HTR-8/SVneo (cell line): ENCODE measurements around the gene SLC13A2.
"Not testable (repeated sequence)": the region's sequence is repeated elsewhere in the genome, so short reads cannot be mapped to it uniquely, and the experiment has no call there.

Experiments
- DNase-seq: peaks from one replicate; pipeline ENCODE4 v3.0.0; 2011; ENCODE audit warnings: low spot score, mixed read lengths; ENCODE audit not compliant: insufficient read length
- FAIRE-seq: peaks from 2 replicates; lab custom pipeline; 2011; peaks lifted over from hg19 to GRCh38; lab: Jason Lieb, UNC

SLC13A2 gene, protein sequence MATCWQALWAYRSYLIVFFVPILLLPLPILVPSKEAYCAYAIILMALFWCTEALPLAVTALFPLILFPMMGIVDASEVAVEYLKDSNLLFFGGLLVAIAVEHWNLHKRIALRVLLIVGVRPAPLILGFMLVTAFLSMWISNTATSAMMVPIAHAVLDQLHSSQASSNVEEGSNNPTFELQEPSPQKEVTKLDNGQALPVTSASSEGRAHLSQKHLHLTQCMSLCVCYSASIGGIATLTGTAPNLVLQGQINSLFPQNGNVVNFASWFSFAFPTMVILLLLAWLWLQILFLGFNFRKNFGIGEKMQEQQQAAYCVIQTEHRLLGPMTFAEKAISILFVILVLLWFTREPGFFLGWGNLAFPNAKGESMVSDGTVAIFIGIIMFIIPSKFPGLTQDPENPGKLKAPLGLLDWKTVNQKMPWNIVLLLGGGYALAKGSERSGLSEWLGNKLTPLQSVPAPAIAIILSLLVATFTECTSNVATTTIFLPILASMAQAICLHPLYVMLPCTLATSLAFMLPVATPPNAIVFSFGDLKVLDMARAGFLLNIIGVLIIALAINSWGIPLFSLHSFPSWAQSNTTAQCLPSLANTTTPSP

DNA sequence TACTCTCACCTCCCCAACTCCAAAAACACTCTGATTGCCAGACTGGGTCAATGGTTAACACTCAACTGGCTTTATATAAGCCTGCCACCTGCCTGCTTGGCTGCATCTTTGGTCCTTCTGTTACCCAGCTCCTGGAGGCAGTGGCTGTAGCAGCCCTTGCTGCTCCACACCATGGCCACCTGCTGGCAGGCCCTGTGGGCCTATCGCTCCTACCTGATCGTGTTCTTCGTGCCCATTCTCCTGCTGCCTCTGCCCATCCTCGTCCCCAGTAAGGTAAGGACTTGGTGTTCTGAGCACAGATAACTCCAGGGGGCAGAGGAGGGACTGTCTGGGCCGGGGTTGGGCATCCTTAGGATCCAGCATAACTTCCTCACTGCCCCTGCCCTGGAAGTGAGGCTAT, at the start of gene SLC13A2:
TSS of gene SLC13A2 (plus strand) at position 103 of the 400 bp plus-strand sequence. CDS start at position 172, 69 bp downstream.
- FAIRE-seq (no peak), DNase-seq (no peak)

DNA sequence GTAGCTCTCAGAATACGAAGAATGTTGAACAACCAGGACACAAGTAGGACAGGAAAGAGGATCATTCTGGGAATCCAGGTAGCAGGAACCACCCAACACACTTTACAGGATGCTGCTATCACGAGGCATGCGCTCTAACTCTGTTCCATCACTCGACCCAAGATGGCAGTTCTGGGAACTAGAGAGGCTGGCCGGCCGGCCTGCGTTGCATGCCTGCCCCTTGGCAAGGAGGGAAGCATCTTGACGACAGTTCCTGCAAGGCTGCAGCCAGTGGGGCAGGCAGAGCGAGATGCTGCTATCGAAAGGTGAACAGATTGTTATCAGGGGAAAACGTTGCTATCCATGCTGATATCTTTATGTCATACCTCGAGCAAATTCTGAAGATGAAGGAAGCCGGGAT, 48.2 kb upstream of the SLC13A2 start:
- no peak for FAIRE-seq
- DNase-seq: no peak

DNA sequence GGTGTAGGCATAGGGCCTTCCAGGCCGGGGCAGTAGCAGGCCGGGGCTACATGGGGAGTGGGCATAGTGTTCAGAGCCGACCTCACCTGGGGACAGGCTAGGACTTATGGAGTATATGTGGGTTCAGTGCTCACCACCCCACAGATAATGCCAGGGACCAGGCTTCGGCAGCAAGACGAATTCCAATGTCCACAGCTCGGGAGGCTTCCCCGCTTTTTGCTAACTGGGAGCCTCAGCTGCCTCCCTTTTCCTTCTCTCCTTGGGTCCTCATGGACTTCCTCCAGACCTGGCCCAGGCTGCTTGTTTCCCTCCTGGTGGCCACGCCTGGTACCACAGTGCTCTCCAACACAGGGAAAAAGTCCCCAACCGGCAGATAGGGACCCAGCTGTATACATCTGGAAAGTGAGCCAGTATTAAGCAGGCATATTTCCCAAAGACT, 47.3 kb upstream of the SLC13A2 start:
- peak; percentile 29 for DNase-seq
- no peak for FAIRE-seq

DNA sequence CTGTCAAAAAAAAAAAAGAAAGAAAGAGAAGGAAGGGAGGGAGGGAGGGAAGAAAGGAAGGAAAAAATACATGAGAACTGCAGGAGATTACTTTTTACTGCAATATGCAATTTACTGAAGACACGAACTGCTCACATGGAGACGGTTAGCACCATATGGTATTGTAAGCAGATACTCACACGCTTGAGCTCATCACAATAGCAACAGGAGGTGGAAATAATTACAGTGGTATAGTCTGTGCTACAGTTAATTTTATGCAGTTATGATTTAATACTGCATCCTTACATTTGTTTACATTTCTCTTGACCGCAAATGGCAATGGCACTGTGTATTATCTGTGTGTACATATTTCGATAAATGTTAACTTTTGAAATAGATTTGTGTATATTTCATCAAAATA, 46.1 kb upstream of the SLC13A2 start:
- DNase-seq (no peak), FAIRE-seq (no peak)

DNA sequence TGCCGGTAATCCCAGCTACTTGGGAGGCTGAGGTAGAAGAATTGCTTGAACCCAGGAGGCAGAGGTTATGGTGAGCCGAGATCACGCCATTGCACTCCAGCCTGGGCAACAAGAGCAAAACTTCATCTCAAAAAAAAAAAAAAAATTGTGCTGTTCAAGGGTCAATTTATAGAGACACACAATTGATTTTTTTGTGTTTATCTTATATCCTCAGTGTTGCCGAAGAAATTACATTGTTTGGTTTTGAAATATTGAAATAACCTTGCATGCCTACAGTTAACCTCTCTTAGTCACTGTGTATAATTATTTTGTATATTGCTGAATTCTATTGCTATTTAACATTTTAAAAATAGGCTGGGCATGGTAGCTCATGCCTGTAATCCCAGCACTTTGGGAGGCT, 45.5 kb upstream of the SLC13A2 start:
- DNase-seq, FAIRE-seq: not testable (repeated sequence)

DNA sequence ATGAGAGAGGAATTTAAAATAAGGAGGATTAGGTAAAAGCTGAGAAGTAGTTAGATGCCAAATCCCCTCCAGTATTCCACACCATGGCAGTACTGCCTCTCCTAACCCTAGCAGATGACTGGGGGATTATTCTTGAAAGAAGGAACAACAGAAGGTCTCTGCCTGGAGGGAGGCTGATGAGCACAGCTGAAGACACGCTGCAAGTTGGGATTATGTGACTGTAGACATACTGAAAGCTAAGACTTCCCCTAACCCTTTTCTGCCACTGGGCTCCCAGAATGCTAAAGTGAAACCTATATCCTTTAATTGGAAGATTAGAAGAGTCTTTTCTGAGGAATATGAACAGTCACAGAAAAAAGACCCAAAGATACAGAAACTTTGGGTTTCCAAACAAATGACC, 39.7 kb upstream of the SLC13A2 start:
- DNase-seq (no peak), FAIRE-seq (no peak)

DNA sequence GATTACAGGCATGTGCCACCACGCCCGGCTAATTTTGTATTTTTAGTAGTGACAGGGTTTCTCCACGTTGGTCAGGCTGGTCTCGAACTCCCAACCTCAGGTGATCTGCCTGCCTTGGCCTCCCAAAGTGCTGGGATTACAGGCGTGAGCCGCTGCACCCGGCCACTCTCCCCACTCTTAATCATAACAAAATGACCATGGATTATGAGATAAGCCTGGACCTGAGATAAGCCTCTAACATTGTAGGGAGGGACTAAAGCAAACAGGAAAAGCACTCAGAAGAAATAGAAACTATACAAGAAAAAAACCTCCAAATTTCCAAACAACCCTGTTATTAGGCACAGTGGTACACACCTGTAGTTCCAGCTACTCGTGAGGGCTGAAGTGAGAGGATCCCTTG, 39.1 kb upstream of the SLC13A2 start:
- not testable (repeated sequence) for FAIRE-seq

DNA sequence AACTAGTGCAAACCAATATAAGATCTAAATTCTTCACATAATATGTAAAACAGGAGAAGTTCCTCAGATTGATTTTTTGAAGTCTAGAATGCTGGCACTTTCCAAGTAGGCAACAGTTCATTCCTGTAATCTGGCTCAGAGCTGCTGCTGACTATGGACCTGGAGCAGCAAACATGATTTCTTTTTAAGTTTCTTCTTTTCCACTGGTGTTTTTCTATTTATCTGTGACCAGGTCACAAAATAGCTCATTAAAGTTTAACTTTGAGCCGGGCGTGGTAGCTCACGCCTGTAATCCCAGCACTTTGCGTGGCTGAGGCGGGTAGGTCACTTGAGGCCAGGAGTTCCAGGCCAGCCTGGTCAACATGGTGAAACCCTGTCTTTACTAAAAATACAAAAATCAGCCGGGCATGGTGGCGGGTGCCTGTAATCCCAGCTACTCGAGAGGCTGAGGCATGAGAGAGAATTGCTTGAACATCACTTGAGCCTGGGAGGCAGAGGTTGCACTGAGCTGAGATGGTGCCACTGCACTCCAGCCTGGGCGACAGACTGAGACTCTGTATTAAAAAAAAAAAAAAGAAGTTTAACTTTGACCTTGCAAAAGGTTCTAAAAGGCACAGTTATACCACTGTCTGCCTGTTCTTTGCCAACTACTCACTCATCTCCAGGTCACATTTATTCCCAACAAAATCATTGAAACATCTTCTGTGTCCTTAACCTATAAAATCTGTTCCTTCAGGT, 29.4 kb upstream of the SLC13A2 start:
- FAIRE-seq (no peak), DNase-seq (no peak)

More for the DNA sequence above, 39.1 kb upstream of the SLC13A2 start:
- not testable (repeated sequence) for DNase-seq

DNA sequence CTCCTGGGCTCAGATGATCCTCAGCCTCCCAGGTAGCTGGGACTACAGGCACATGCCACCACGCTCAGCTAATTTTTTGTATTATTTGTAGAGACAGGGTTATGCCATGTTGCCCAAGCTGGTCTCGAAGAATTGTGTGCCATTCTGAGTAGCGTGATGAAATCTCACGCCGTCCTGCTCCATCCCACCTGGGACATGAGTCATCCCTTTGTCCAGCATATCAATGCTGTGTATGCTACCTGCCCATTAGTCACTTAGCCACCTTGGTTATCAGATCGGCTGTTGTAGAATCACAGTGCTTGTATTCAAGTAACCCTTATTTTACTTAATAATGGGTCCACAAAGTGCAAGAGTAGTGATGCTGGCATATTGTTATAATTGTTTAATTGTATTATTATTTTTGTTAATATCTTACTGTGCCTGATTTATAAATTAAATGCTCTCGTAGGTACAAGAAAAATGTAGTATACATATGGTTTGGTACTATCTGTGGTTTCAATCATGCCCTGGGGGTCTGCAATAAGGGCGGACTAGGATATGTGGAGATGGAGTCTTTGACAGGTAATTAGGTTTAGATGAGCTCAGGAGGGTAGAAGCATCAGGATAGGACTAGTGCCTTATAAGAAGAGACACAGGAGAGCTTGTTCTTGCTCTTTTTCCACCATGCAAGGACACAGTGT, 26.6 kb upstream of the SLC13A2 start:
- FAIRE-seq (no peak), DNase-seq (no peak)

DNA sequence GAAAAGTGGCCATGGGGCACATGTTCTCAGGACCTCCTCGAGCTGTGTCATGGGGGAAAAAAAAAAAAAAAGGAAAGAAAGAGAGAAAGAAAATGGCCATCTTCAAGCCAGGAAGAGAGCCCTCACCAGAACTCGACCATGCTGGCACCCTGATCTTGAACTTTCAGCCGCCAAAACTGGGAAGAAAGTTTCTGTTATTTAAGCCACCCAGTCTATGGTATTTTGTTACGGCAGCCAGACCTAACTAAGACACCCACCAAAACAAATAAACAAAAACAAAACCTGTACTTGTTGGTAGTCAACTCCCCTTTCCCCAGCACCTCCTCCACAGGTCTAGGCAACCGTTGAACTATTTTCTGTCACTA, 26.1 kb upstream of the SLC13A2 start:
- no peak for DNase-seq
- no peak for FAIRE-seq

DNA sequence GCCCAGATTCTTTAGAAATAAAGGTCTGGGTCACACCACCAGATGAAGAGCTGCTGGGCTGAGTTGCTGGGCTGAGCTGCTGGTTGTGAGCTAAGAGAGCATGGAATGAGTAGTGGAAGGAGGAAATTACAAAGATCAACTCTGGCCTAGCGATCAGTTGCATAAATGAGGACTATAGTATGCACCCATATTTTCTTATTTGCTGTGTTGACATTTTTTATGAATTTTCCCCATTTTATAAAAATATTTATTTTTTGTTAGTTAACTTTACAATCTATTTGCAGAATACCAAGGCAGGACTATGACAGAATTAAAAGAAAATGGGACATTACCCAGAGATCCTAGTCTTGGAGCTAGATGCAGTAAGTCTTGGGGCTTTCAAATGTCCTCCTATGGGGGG, 23.6 kb upstream of the SLC13A2 start:
- FAIRE-seq: no peak
- no peak for DNase-seq

DNA sequence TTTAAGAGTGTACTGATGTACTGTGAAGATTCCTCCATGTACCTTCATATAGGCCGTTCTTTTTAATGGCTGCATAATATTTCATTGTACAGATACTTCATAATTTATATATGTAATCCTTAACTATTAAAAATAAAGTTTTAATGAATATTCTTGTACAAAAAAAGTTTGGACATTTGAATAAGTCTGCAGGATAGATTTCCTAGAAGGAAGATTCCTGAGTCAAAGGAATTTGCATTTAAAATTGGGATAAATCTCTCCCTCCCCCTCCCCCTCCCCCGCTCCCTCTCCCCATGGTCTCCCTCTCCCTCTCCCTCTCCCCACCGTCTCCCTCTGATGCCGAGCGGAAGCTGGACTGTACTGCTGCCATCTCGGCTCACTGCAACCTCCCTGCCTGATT, 15.6 kb upstream of the SLC13A2 start:
- DNase-seq: no peak
- FAIRE-seq: no peak

DNA sequence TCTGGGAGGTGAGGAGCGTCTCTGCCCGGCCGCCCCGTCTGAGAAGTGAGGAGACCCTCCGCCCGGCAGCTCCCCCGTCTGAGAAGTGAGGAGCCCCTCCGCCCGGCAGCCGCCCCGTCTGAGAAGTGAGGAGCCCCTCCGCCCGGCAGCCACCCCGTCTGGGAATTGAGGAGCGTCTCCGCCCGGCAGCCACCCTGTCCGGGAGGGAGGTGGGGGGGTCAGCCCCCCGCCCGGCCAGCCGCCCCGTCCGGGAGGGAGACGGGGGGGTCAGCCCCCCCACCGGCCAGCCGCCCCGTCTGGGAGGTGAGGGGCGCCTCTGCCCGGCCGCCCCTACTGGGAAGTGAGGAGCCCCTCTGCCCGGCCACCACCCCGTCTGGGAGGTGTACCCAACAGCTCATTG, 14.6 kb upstream of the SLC13A2 start:
- FAIRE-seq, DNase-seq: not testable (repeated sequence)

DNA sequence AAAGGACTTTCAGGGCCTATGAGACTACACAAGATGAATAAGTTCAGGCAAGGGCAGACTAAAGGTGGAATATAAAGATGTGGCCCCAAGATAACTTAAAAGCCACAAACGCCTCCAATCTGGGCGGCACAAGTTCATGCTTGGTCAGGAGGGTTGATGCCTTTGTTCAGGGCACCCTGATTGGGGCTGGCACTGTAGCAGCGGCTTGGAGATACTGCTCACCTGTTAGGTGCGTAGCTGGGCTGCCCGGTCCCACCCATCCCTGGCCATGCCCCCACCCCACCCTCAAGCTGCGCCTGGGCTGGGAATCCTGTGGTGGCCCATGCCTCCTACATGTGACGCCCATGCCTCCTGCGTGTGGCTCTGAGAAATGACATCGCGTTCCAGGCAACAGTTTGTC, 12.5 kb upstream of the SLC13A2 start:
- DNase-seq (no peak), FAIRE-seq (no peak)

DNA sequence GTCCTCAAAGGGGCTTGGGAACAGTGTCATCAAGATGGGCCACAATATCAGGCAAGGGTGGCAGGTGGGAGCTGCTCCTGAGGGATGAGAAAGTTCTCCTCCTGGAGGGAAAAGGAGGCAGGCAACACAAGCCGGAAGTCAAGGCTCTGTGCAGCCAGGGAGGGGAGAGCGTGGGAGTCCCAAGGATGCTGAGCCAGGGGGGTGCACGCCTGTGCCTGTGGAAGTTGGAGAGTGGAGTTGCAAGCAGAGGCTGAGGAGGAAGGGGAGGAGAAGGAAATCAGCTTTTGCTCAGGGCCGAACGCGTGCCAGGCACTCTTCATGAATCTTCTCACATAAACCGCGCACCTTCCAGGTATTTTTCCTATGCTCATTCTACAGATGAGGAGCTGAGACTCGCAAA, 7.4 kb upstream of the SLC13A2 start:
- DNase-seq (no peak), FAIRE-seq (no peak)

DNA sequence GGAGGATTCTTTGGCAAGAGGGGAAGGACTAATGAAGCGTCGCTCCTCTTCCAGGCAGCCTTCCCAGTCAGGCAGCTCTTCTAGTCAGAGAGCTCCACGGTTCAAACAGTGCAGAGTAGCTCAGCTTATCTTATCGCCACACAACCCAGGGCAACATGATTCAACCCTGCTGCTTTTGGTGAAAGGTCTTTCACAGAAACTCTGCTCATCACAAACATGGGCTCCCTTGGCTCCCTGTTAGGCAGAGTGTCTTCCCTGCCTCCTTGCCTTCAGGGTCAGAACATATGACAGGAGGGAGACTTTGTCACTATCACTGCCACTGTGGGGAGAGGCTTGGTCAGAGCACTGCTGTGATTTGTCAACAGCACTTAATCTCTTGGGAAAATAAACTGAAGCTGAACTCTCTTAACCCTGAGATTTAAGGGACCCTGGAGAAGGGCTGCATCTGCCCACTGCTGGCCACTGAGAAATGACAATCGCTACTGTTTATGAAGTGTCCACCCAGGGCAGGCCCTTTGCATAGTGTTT, 6.9 kb upstream of the SLC13A2 start:
- DNase-seq (no peak), FAIRE-seq (no peak)

DNA sequence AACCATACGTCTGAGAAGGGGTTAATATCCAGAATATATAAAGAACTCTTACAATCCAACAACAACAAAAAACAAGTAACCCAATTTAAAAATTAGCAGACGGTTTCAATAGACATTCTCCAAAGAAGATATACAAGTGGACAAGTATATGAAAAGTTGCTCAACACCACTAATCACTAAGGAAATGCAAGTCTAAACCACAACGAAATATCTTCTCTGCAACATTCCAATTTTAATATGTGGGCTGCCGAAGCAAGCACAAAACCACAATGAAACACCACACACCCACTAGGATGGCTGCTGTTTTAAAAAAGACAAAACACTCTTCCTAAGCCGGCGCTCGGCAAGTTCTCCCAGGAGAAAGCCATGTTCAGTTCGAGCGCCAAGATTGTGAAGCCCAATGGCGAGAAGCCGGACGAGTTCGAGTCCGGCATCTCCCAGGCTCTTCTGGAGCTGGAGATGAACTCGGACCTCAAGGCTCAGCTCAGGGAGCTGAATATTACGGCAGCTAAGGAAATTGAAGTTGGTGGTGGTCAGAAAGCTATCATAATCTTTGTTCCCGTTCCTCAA, 5.9 kb upstream of the SLC13A2 start:
- FAIRE-seq (no peak), DNase-seq (no peak)

DNA sequence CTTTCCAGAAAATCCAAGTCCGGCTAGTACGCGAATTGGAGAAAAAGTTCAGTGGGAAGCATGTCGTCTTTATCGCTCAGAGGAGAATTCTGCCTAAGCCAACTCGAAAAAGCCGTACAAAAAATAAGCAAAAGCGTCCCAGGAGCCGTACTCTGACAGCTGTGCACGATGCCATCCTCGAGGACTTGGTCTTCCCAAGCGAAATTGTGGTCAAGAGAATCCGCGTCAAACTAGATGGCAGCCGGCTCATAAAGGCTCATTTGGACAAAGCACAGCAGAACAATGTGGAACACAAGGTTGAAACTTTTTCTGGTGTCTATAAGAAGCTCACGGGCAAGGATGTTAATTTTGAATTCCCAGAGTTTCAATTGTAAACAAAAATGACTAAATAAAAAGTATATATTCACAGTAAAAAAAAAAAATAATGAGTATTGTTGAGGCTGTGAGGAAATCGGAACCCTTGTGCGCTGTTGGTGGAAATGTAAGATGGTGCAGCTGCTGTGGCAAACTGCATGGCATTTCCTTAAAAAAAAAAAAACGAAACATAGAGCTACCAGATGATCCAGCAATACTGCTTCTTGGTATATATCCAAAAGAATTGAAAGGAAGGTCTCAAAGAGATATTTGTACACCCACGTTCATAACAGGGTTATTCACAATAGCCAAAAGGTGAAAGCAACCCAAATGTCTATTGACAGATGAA, 5.3 kb upstream of the SLC13A2 start:
- not testable (repeated sequence) for DNase-seq, FAIRE-seq

DNA sequence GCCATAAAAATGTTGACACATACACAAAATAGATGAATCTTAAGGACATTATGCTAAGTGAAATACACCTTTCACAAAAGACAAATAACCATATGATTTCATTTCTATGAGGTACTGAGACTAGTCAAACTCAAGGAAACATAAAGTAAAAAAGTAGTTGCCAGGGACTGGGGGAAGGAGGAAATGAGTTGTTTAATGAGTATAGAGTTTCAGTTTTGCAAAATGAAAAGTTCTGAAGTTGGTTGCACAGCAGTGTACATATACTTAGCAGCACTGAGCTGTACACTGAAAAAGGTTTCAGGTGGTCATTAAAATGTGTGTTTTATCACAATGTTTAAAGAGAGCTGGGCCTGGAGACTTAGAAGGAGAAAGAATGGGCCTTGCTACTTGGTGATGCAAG, 4.7 kb upstream of the SLC13A2 start:
- FAIRE-seq: no peak

More for the DNA sequence above, 4.7 kb upstream of the SLC13A2 start:
- DNase-seq: no peak
